ENCODE results near the gene MAML3. TPM values are rescaled to one million over a fixed set of nuclear protein-coding genes. Genes with fewer than 3 reads are reported as not detected.
A peak's percentile ranks its signal among the peaks of the same experiment; 100 is the strongest.

The MAML3 gene
- 1 to 10 TPM; 3.7 to 3.8 TPM for polyA plus RNA-seq

DNA sequence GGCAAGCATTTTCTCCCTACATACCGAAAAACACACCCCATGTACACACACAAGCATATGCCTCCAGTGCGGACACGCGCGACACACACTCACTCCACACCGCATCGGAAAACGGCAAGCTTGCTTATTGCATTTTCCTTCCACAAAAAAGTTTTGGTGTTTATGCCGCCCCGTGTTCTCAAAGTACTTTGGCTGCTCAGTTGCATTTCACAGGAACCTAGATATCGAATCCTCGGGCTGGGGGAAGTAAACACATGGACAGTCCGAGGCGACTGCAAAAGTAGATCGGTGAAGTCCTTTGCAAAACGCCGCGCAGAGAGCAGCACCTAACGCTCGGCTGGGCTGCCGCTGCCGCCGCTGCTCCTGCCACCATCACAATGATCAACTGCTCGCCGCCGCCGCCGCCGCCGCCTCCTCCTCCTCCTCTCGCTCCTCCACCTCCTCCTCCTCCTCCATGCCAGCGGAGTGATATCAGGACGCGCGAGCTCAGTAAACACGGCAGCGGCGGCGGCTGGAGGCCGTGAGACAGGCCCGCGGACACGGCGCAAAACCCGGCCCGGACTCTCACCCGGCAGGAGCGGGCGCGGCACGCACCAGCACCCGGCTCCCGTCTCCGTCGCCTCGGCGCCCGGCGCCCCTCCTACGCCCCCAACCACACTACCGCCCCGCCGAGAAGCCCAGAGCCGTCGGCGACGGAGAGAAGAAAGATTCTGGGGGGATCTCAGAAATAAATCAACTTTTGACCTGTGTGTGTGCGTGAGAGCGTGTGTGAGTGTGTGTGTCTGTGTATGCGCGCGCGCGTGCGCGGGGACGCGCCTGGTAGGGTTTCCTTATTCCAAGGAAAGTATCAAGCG lies at the start of gene MAML3:
Gene MAML3 (minus strand): TSS at position 467 of the 854 bp plus-strand sequence. CDS start 857 bp downstream, outside the sequence.
- H3K36me3 ChIP-seq (ENCODE audit: control insufficient read depth in 2 of 2, insufficient read depth in 2 of 2, low read length in 1 of 2) = no peaks in the 10 kb centered on the region
- peak within 1 kb of the TSS; percentile 78 to 85 for H3K4me3 ChIP-seq (ENCODE audit: low read depth in 1 of 2, low read length in 2 of 2)
- no peaks in the 10 kb centered on the region for H3K27me3 ChIP-seq (ENCODE audit: control insufficient read depth in 1 of 2, insufficient read depth in 2 of 2, low read length in 2 of 2)
- WGBS, 2 donors = 1% methylated on average over 64 to 79 of the region's 79 CpGs
- H3K27ac ChIP-seq (ENCODE audit: low read depth in 2 of 2, low read length in 1 of 2) = peak within 1 kb of the TSS; percentile 99
- no peaks in the 10 kb centered on the region for H3K4me1 ChIP-seq (ENCODE audit: control insufficient read depth in 2 of 2, insufficient read depth in 2 of 2, low read length in 1 of 2)
- H3K9me3 ChIP-seq (ENCODE audit: control insufficient read depth in 2 of 2, insufficient read depth in 1 of 2, low read depth in 1 of 2, low read length in 1 of 2) = no peaks in the 10 kb centered on the region

DNA sequence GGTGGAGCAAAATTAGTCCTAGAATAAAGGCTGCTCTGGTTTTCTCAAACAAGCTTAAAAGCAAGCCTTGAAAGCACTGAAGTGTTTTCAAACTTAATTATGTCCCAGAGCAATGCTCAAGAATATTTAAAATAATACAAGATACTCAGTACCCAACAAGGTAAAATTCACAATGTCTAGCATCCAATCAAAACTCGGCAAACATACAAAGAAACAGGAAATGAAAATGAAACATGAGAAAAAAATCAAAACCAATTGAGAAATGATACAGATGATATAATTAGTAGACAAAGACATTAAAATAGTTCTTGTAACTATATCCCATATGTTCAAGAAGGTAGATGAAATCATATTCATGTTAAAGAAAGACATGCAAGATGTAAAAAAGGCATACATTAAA lies 45.0 kb upstream of the MAML3 start:
- H3K27me3 ChIP-seq (ENCODE audit: control insufficient read depth in 1 of 2, insufficient read depth in 2 of 2, low read length in 2 of 2) = no peaks in the 10 kb centered on the region
- no peaks in the 10 kb centered on the region for H3K9me3 ChIP-seq (ENCODE audit: control insufficient read depth in 2 of 2, insufficient read depth in 1 of 2, low read depth in 1 of 2, low read length in 1 of 2)
- WGBS, 2 donors = 73 to 81% methylated on average over 1 of the region's 1 CpG
- H3K4me1 ChIP-seq (ENCODE audit: control insufficient read depth in 2 of 2, insufficient read depth in 2 of 2, low read length in 1 of 2) = no peaks in the 10 kb centered on the region
- H3K4me3 ChIP-seq (ENCODE audit: low read depth in 1 of 2, low read length in 2 of 2) = no peak overlapping the region
- no peak overlapping the region for H3K27ac ChIP-seq (ENCODE audit: low read depth in 2 of 2, low read length in 1 of 2)
- no peaks in the 10 kb centered on the region for H3K36me3 ChIP-seq (ENCODE audit: control insufficient read depth in 2 of 2, insufficient read depth in 2 of 2, low read length in 1 of 2)

DNA sequence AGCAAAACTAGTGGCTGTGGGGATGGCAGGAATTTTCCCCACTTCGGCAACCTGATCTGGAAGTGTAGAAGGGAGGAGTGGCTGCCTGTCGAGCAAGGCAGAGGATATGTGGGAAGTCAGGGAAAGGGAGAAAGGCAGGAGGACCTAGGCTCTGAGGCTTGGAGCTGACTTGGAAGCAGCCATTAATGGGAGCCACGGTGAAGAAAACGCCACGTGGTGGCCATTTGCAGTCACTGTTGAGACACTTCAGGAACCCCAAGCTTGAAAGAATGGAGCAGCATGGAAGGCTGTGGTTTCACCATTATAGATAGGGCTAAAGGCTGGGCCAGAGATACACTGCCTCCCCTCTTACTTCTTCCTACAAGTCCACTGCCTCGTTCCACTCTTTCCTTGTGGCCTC lies 41.8 kb upstream of the MAML3 start:
- Histone ChIP-seq H3K4me1 (ENCODE audit: control insufficient read depth in 2 of 2, insufficient read depth in 2 of 2, low read length in 1 of 2) (no peaks in the 10 kb centered on the region), H3K4me3 (ENCODE audit: low read depth in 1 of 2, low read length in 2 of 2) (no peak overlapping the region), H3K9me3 (ENCODE audit: control insufficient read depth in 2 of 2, insufficient read depth in 1 of 2, low read depth in 1 of 2, low read length in 1 of 2) (no peaks in the 10 kb centered on the region), H3K27ac (ENCODE audit: low read depth in 2 of 2, low read length in 1 of 2) (no peak overlapping the region), H3K36me3 (ENCODE audit: control insufficient read depth in 2 of 2, insufficient read depth in 2 of 2, low read length in 1 of 2) (no peaks in the 10 kb centered on the region), H3K27me3 (ENCODE audit: control insufficient read depth in 1 of 2, insufficient read depth in 2 of 2, low read length in 2 of 2) (no peaks in the 10 kb centered on the region)
- 86 to 95% methylated on average over 6 of the region's 6 CpGs for WGBS, 2 donors

DNA sequence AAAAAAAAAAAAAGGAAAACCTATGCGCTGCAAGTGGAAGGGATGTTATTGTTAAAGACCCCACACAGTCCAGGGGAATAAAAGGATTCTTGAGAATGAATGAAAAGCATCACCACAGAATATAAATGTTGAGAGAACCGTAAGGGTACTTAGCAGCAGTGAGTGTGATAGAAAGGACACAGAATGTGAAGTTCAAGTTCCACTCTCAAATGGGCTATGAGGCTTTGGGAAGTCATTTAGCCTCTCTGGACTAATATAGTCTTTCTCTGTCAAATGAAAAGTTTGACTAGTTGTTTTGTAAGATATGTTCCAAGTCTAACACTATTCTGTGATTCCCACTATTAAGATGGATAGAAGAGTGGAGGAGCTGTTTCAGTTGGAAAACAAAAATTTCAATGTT lies 35.8 kb upstream of the MAML3 start:
- Histone ChIP-seq H3K9me3 (ENCODE audit: control insufficient read depth in 2 of 2, insufficient read depth in 1 of 2, low read depth in 1 of 2, low read length in 1 of 2) (no peaks in the 10 kb centered on the region), H3K4me1 (ENCODE audit: control insufficient read depth in 2 of 2, insufficient read depth in 2 of 2, low read length in 1 of 2) (peaks cover 0 to 7% of the 10 kb centered on the region in 2 donors), H3K4me3 (ENCODE audit: low read depth in 1 of 2, low read length in 2 of 2) (no peak overlapping the region), H3K36me3 (ENCODE audit: control insufficient read depth in 2 of 2, insufficient read depth in 2 of 2, low read length in 1 of 2) (no peaks in the 10 kb centered on the region), H3K27me3 (ENCODE audit: control insufficient read depth in 1 of 2, insufficient read depth in 2 of 2, low read length in 2 of 2) (no peaks in the 10 kb centered on the region), H3K27ac (ENCODE audit: low read depth in 2 of 2, low read length in 1 of 2) (no peak overlapping the region)
- WGBS, 2 donors = 87 to 95% methylated on average over 2 of the region's 2 CpGs

DNA sequence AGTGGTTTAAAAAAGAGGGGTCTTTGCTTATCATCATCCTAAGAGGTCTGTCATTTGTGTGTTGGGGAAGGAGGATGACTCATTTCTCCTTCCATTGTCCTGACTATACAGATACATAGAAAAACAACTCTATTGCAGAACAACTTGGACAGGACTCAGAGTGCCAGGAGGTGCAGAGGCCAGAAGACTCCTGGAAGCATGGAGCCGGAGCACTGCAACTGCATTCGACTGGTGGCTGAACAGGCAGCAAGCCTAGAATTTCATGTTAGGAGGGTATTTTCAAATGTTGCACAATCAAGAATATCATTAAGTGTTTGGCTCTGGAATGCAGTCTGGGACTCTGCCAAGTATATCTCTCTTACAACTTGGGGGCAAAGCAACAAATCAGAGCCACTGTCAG lies 35.0 kb upstream of the MAML3 start:
- H3K9me3 ChIP-seq (ENCODE audit: control insufficient read depth in 2 of 2, insufficient read depth in 1 of 2, low read depth in 1 of 2, low read length in 1 of 2) = no peaks in the 10 kb centered on the region
- H3K36me3 ChIP-seq (ENCODE audit: control insufficient read depth in 2 of 2, insufficient read depth in 2 of 2, low read length in 1 of 2) = no peaks in the 10 kb centered on the region
- peak overlapping the region in 1 of 2 donors; percentile 9 for H3K27ac ChIP-seq (ENCODE audit: low read depth in 2 of 2, low read length in 1 of 2)
- peaks cover 0 to 7% of the 10 kb centered on the region in 2 donors for H3K4me1 ChIP-seq (ENCODE audit: control insufficient read depth in 2 of 2, insufficient read depth in 2 of 2, low read length in 1 of 2)
- no peaks in the 10 kb centered on the region for H3K27me3 ChIP-seq (ENCODE audit: control insufficient read depth in 1 of 2, insufficient read depth in 2 of 2, low read length in 2 of 2)
- WGBS, 2 donors = 32 to 49% methylated on average over 2 of the region's 2 CpGs
- no peak overlapping the region for H3K4me3 ChIP-seq (ENCODE audit: low read depth in 1 of 2, low read length in 2 of 2)

DNA sequence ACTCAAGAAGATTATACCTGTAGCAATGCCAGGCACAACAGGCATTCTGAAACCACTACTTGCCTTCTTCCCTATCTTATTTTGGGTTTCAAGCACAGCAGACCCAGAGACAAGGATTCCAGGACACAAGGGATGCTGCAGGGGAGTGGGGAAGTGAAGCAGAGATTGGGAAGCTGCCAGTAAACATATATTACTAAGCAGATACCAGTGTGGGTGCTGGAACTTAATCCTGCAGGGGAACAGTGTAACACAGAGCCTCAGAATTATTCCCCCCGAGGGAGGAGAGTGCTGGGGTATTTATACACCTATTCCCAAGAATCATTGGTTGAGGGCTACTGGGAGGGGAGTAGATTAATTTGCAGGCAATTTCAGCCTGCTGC lies 33.3 kb upstream of the MAML3 start:
- Histone ChIP-seq H3K4me1 (ENCODE audit: control insufficient read depth in 2 of 2, insufficient read depth in 2 of 2, low read length in 1 of 2) (peaks cover 0 to 7% of the 10 kb centered on the region in 2 donors), H3K4me3 (ENCODE audit: low read depth in 1 of 2, low read length in 2 of 2) (no peak overlapping the region), H3K9me3 (ENCODE audit: control insufficient read depth in 2 of 2, insufficient read depth in 1 of 2, low read depth in 1 of 2, low read length in 1 of 2) (no peaks in the 10 kb centered on the region), H3K36me3 (ENCODE audit: control insufficient read depth in 2 of 2, insufficient read depth in 2 of 2, low read length in 1 of 2) (no peaks in the 10 kb centered on the region), H3K27me3 (ENCODE audit: control insufficient read depth in 1 of 2, insufficient read depth in 2 of 2, low read length in 2 of 2) (no peaks in the 10 kb centered on the region), H3K27ac (ENCODE audit: low read depth in 2 of 2, low read length in 1 of 2) (peak overlapping the region; percentile 81 to 82)
- whole genome bisulfite sequencing, 2 donors = 70 to 83% methylated on average over 1 of the region's 1 CpG

DNA sequence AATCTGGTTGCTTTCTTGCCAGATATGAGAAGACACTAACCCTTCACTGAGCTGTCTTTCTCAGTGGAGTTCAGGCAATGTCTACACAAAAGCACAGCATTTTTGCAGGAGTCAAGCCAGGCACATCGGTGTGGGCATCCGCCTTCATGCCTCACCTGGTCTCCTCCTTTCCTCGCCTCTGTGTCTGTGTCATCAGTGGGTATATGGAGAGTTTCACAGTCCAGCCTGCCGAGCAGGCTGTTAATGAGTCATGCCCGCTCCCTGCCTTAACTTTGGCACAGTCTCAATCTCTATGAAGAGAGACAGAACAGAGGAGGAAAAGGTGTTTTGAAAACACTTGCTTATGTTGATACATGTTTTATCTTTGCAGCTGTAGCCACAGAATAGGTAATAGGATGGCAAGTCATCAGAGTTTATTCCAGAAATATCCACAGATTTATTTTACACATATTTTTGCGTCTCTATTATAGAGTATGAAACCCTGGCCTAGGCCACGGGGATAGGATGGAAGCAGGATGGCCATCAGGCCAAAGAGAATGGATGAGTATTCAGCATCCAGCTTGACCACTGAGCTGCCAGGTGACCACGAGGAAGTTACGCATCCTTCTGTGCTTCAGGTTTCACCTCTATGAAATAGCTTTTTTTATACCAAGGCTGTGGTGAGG lies 32.8 kb upstream of the MAML3 start:
- Histone ChIP-seq H3K27ac (ENCODE audit: low read depth in 2 of 2, low read length in 1 of 2) (peak overlapping the region; percentile 81 to 82), H3K36me3 (ENCODE audit: control insufficient read depth in 2 of 2, insufficient read depth in 2 of 2, low read length in 1 of 2) (no peaks in the 10 kb centered on the region), H3K9me3 (ENCODE audit: control insufficient read depth in 2 of 2, insufficient read depth in 1 of 2, low read depth in 1 of 2, low read length in 1 of 2) (no peaks in the 10 kb centered on the region), H3K27me3 (ENCODE audit: control insufficient read depth in 1 of 2, insufficient read depth in 2 of 2, low read length in 2 of 2) (no peaks in the 10 kb centered on the region), H3K4me3 (ENCODE audit: low read depth in 1 of 2, low read length in 2 of 2) (no peak overlapping the region), H3K4me1 (ENCODE audit: control insufficient read depth in 2 of 2, insufficient read depth in 2 of 2, low read length in 1 of 2) (peaks cover 0 to 7% of the 10 kb centered on the region in 2 donors)
- WGBS, 2 donors = 63 to 70% methylated on average over 9 of the region's 9 CpGs

DNA sequence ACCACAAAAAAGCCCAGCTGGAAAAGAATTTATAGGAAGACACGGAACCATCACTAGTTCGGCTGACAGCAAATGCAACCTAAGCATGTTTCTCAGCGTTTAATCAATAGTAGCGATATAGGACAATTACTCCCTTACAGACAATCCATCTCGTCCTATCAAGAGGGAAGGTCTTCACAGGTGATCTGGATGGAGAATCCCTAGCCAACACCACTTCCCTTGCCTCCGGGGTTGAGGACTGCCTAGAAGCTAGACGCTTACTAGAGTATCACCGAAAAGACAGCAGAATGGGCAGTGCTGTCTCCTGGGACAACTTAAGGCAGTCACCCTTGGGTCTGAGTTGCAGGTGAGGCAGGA lies 32.1 kb upstream of the MAML3 start:
- no peaks in the 10 kb centered on the region for H3K36me3 ChIP-seq (ENCODE audit: control insufficient read depth in 2 of 2, insufficient read depth in 2 of 2, low read length in 1 of 2)
- WGBS, 2 donors = 88 to 91% methylated on average over 8 of the region's 8 CpGs
- no peak overlapping the region for H3K4me3 ChIP-seq (ENCODE audit: low read depth in 1 of 2, low read length in 2 of 2)
- peak overlapping the region; percentile 70 to 81 for H3K27ac ChIP-seq (ENCODE audit: low read depth in 2 of 2, low read length in 1 of 2)
- peaks cover 0 to 7% of the 10 kb centered on the region in 2 donors for H3K4me1 ChIP-seq (ENCODE audit: control insufficient read depth in 2 of 2, insufficient read depth in 2 of 2, low read length in 1 of 2)
- no peaks in the 10 kb centered on the region for H3K27me3 ChIP-seq (ENCODE audit: control insufficient read depth in 1 of 2, insufficient read depth in 2 of 2, low read length in 2 of 2)
- H3K9me3 ChIP-seq (ENCODE audit: control insufficient read depth in 2 of 2, insufficient read depth in 1 of 2, low read depth in 1 of 2, low read length in 1 of 2) = no peaks in the 10 kb centered on the region

DNA sequence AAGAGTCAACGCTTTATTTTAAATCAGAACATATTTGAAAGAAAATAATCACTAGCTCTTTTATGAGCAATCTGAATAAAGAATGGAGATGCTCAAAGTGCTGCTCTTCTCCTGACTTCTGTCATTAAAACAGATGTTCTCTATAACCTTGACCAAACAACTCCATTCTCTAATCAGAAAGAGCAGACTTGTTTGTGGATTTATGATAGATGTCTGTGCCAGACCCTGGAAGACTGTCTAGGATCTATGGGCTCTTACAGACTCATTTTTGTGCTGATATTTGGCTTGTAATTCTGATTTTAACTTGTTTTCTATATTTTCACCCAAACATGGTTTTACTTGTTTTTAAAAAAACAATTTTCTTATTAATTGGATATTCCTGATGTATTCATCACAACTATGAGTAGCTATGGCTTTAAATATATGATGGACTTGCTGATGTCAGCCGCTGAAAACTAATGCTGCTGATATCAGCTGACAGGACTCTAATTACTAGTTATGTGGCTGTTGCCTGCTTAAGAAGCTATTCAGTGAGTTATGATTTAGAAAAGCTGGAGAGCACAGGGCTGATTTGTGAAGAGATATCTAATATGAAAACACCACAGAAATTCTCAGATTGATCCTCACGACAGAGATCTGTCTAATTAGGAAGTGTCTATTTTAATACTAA lies 31.6 kb upstream of the MAML3 start:
- Histone ChIP-seq H3K36me3 (ENCODE audit: control insufficient read depth in 2 of 2, insufficient read depth in 2 of 2, low read length in 1 of 2) (no peaks in the 10 kb centered on the region), H3K27ac (ENCODE audit: low read depth in 2 of 2, low read length in 1 of 2) (no peak overlapping the region), H3K4me1 (ENCODE audit: control insufficient read depth in 2 of 2, insufficient read depth in 2 of 2, low read length in 1 of 2) (peaks cover 0 to 7% of the 10 kb centered on the region in 2 donors)

More for the DNA sequence above, 31.6 kb upstream of the MAML3 start:
- 67 to 77% methylated on average over 3 of the region's 3 CpGs for WGBS, 2 donors
- Histone ChIP-seq H3K9me3 (ENCODE audit: control insufficient read depth in 2 of 2, insufficient read depth in 1 of 2, low read depth in 1 of 2, low read length in 1 of 2) (no peaks in the 10 kb centered on the region), H3K27me3 (ENCODE audit: control insufficient read depth in 1 of 2, insufficient read depth in 2 of 2, low read length in 2 of 2) (no peaks in the 10 kb centered on the region), H3K4me3 (ENCODE audit: low read depth in 1 of 2, low read length in 2 of 2) (no peak overlapping the region)
